Measurements from ENCODE around the gene FEV.

GRCh38 chr2:218962859-218963492 lies 22.0 kb downstream of the FEV start:
- TF ChIP-seq CTCF (IDR thresholded peaks at IDR 0.05), result no peak
- TF ChIP-seq POLR2A (IDR thresholded peaks at IDR 0.05), result no peak
